SKM-1 treated with dmso at 0.1 percent for 144 hours (cell line): ENCODE measurements around the gene CALN1.
"Not testable (repeated sequence)": the region's sequence is repeated elsewhere in the genome, so short reads cannot be mapped to it uniquely, and the experiment has no call there.

Experiments used
- DNase-seq: peaks from one replicate; lab custom pipeline; 2025; ENCODE audit not compliant: unreplicated experiment; lab: John Stamatoyannopoulos, UW

Gene CALN1

GRCh38 chr7:71766016-71766415 is 646.1 kb downstream of the CALN1 start:
- no peak for DNase-seq

- no peak for DNase-seq
These were observed 650.8 kb downstream of the CALN1 start for GRCh38 chr7:71761336-71761735.

- no peak for DNase-seq
These were observed 657.3 kb downstream of the CALN1 start for GRCh38 chr7:71754828-71755227.

GRCh38 chr7:71753956-71754664 is 658.0 kb downstream of the CALN1 start:
- DNase-seq = no peak

- DNase-seq = no peak
These were observed 658.9 kb downstream of the CALN1 start for GRCh38 chr7:71753236-71753635.

GRCh38 chr7:71752171-71752935 is 659.8 kb downstream of the CALN1 start:
- peak; percentile 3 for DNase-seq

GRCh38 chr7:71750290-71750689 is 661.8 kb downstream of the CALN1 start:
- no peak for DNase-seq

- no peak for DNase-seq
These were observed 666.1 kb downstream of the CALN1 start for GRCh38 chr7:71746006-71746405.

- no peak for DNase-seq
These were observed 672.0 kb downstream of the CALN1 start for GRCh38 chr7:71740174-71740560.

- DNase-seq = no peak
These were observed 672.5 kb downstream of the CALN1 start for GRCh38 chr7:71739520-71740173.

- not testable (repeated sequence) for DNase-seq
These were observed 674.1 kb downstream of the CALN1 start for GRCh38 chr7:71737931-71738540.

GRCh38 chr7:71735961-71736556 is 676.1 kb downstream of the CALN1 start:
- peak; percentile 28 for DNase-seq

GRCh38 chr7:71733107-71733870 is 678.8 kb downstream of the CALN1 start:
- DNase-seq = peak; percentile 49

- DNase-seq = no peak
These were observed 680.4 kb downstream of the CALN1 start for GRCh38 chr7:71731740-71732139.
